ENCODE data around the gene GDAP2. TPM values are rescaled to one million over a fixed set of nuclear protein-coding genes. Genes with fewer than 3 reads are reported as not detected.

Gene GDAP2
- total RNA-seq, 1 donor from 2014 or later, result 31.6 TPM

DNA sequence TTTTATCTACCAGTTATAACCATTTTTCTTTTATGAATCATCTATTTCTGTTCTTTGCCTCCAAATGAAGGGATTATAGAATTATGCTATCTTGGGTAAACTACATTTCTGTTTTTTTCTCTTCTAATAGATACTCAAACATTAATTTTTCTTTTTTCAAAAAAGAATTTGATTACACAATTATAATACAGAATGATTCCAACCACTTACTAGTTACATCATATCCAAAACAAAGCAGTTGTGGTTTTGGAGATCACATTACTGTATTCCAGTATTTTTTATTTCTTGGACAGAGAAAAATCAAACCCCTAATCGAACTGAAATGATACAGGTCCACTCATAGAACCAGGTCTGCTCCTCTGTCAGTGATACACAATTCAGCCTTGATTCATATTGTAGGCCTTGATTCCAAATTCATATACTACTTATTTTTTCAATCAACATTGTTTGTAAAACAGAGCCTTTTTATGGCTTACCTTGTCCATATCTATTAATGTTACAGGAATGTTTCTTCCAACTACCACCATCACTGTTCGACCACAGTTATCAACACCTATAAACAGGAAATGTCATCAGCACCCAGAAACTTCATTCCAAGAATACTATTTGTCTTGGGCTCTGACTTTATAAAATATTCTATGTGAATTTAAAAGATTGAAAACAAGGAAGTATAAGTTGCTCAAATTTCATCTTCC, 43.2 kb downstream of the GDAP2 start:
- Histone ChIP-seq H3K4me2 (ENCODE audit: low read length) (peak overlapping the region; percentile 19), H3K36me3 (ENCODE audit: insufficient read depth, low read length) (no peaks in the 10 kb centered on the region), H3K79me2 (ENCODE audit: insufficient read depth, low read length) (no peaks in the 10 kb centered on the region), H3K27me3 (ENCODE audit: insufficient read depth, low read length) (no peaks in the 10 kb centered on the region), H3K9ac (ENCODE audit: low read length) (no peak overlapping the region), H3K9me3 (ENCODE audit: insufficient read depth, low read depth, low read length) (no peaks in the 10 kb centered on the region), H3K4me3 (ENCODE audit: insufficient read depth, low read depth, low read length) (no peak overlapping the region), H2AFZ (ENCODE audit: low read depth, low read length) (no peak overlapping the region), H4K20me1 (ENCODE audit: insufficient read depth, low read length) (no peaks in the 10 kb centered on the region), H3K27ac (ENCODE audit: low read depth, low read length) (peak overlapping the region; percentile 16), H3K4me1 (ENCODE audit: insufficient read depth, low read length) (peaks cover 5% of the 10 kb centered on the region)
- TF ChIP-seq EZH2 (IDR thresholded peaks at IDR 0.05; ENCODE audit: insufficient read depth, low read length), result no peak
- TF ChIP-seq, protein P1, sequence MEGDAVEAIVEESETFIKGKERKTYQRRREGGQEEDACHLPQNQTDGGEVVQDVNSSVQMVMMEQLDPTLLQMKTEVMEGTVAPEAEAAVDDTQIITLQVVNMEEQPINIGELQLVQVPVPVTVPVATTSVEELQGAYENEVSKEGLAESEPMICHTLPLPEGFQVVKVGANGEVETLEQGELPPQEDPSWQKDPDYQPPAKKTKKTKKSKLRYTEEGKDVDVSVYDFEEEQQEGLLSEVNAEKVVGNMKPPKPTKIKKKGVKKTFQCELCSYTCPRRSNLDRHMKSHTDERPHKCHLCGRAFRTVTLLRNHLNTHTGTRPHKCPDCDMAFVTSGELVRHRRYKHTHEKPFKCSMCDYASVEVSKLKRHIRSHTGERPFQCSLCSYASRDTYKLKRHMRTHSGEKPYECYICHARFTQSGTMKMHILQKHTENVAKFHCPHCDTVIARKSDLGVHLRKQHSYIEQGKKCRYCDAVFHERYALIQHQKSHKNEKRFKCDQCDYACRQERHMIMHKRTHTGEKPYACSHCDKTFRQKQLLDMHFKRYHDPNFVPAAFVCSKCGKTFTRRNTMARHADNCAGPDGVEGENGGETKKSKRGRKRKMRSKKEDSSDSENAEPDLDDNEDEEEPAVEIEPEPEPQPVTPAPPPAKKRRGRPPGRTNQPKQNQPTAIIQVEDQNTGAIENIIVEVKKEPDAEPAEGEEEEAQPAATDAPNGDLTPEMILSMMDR (IDR thresholded peaks at IDR 0.05; ENCODE audit: insufficient read depth, low read depth, low read length), result no peak
- FAIRE-seq, result no peak
- DNase-seq (ENCODE audit: low read depth), result peak; percentile 70
- Mint-ChIP-seq H3K27ac (ENCODE audit: unreplicated experiment) (no peak overlapping the region), H3K4me3 (ENCODE audit: unreplicated experiment) (no peak overlapping the region), H3K27me3 (ENCODE audit: low read depth, unreplicated experiment) (no peaks in the 10 kb centered on the region), H3K4me1 (ENCODE audit: low read depth, unreplicated experiment) (peaks cover 3% of the 10 kb centered on the region), H3K36me3 (ENCODE audit: low read depth, unreplicated experiment) (no peaks in the 10 kb centered on the region), H3K9me3 (ENCODE audit: unreplicated experiment) (no peaks in the 10 kb centered on the region)

DNA sequence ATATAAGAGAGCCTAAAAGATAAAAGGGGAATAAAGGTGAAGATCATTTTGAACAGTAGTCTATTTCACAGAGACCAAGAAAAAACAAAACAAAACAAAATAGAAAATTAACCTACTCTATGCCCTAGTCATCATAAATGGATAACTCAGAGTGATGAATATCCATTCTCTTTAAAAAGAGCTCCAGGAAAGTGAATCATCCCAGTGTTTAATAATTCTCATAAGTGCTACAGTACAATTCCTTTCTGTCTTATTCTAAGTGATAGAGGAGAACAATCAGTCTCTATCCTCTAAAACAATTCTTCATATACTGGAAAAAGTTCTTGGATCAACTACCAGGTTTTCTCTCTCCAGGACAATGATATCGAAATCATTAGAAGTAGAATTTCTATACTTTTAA, 45.8 kb downstream of the GDAP2 start:
- no peak overlapping the region for H3K4me3 Mint-ChIP-seq (ENCODE audit: unreplicated experiment)

More for the DNA sequence above, 45.8 kb downstream of the GDAP2 start:
- Mint-ChIP-seq H3K4me1 (ENCODE audit: low read depth, unreplicated experiment) (peaks cover 3% of the 10 kb centered on the region), H3K36me3 (ENCODE audit: low read depth, unreplicated experiment) (no peaks in the 10 kb centered on the region), H3K9me3 (ENCODE audit: unreplicated experiment) (no peaks in the 10 kb centered on the region), H3K27ac (ENCODE audit: unreplicated experiment) (no peak overlapping the region), H3K27me3 (ENCODE audit: low read depth, unreplicated experiment) (no peaks in the 10 kb centered on the region)
- Histone ChIP-seq H3K4me3 (ENCODE audit: insufficient read depth, low read depth, low read length) (no peak overlapping the region), H4K20me1 (ENCODE audit: insufficient read depth, low read length) (no peaks in the 10 kb centered on the region), H3K36me3 (ENCODE audit: insufficient read depth, low read length) (no peaks in the 10 kb centered on the region), H2AFZ (ENCODE audit: low read depth, low read length) (no peak overlapping the region), H3K27ac (ENCODE audit: low read depth, low read length) (no peak overlapping the region), H3K9me3 (ENCODE audit: insufficient read depth, low read depth, low read length) (no peaks in the 10 kb centered on the region), H3K9ac (ENCODE audit: low read length) (no peak overlapping the region), H3K79me2 (ENCODE audit: insufficient read depth, low read length) (no peaks in the 10 kb centered on the region), H3K4me2 (ENCODE audit: low read length) (no peak overlapping the region), H3K4me1 (ENCODE audit: insufficient read depth, low read length) (peaks cover 5% of the 10 kb centered on the region), H3K27me3 (ENCODE audit: insufficient read depth, low read length) (no peaks in the 10 kb centered on the region)
- no peak for TF ChIP-seq EZH2 (IDR thresholded peaks at IDR 0.05; ENCODE audit: insufficient read depth, low read length)
- TF ChIP-seq, protein P1 (IDR thresholded peaks at IDR 0.05; ENCODE audit: insufficient read depth, low read depth, low read length), result no peak
- DNase-seq (ENCODE audit: low read depth), result no peak
- no peak for FAIRE-seq

Measured in astrocyte (in vitro differentiated cells and primary cell).